Measurements from ENCODE around the gene GRIA3. TPM values are rescaled to one million over a fixed set of nuclear protein-coding genes. Genes with fewer than 3 reads are reported as not detected.

Gene GRIA3
- total RNA-seq, 2 experiments from 2014 or later: not detected

DNA sequence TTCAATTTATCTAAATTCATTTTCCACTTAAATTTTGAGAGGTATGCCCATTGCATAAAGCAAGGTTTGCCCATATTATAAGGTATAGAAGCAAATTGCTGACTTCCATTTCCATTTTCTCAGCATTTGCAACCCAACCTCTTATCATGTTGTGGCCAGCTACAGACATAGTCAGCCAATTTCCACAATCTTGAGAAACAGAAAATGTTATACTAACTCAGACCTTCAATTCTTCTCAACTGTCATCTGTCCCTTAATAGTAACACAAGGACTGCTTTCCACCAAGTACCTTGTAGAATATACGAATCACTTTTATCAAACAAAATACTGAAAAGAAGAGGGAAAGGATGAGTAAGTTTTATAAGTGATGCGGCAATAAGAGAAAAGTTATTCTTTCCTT is 11.2 kb upstream of the GRIA3 start:
- DNase-seq (ENCODE audit: low spot score): no peak
- no peak overlapping the region for H3K27ac ChIP-seq (ENCODE audit: low read depth, low read length, poor library complexity, severe bottlenecking)
- no peaks in the 10 kb centered on the region for H3K36me3 ChIP-seq (ENCODE audit: insufficient read depth, low read length)
- intact Hi-C loops (cut with micrococcal nuclease; ENCODE audit: unreplicated experiment): no loop called here
- no peaks in the 10 kb centered on the region for H3K9me3 ChIP-seq (ENCODE audit: low read length)
- H3K4me2 ChIP-seq (ENCODE audit: low read length): no peak overlapping the region
- no peaks in the 10 kb centered on the region for H4K20me1 ChIP-seq (ENCODE audit: insufficient read depth, low read length)
- H3K79me2 ChIP-seq (ENCODE audit: insufficient read depth, low read depth, low read length): no peaks in the 10 kb centered on the region
- H3K4me1 ChIP-seq (ENCODE audit: insufficient read depth, low read length, poor library complexity, severe bottlenecking): no peaks in the 10 kb centered on the region
- no peaks in the 10 kb centered on the region for H3K9me2 ChIP-seq (ENCODE audit: insufficient read depth, low read length)
- POLR2A ChIA-PET: no interaction called here
- TF ChIP-seq, protein P1, sequence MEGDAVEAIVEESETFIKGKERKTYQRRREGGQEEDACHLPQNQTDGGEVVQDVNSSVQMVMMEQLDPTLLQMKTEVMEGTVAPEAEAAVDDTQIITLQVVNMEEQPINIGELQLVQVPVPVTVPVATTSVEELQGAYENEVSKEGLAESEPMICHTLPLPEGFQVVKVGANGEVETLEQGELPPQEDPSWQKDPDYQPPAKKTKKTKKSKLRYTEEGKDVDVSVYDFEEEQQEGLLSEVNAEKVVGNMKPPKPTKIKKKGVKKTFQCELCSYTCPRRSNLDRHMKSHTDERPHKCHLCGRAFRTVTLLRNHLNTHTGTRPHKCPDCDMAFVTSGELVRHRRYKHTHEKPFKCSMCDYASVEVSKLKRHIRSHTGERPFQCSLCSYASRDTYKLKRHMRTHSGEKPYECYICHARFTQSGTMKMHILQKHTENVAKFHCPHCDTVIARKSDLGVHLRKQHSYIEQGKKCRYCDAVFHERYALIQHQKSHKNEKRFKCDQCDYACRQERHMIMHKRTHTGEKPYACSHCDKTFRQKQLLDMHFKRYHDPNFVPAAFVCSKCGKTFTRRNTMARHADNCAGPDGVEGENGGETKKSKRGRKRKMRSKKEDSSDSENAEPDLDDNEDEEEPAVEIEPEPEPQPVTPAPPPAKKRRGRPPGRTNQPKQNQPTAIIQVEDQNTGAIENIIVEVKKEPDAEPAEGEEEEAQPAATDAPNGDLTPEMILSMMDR (conservative IDR thresholded peaks at IDR 0.05; ENCODE audit: low read length): no peak
- TF ChIP-seq EZH2phosphoT487 (IDR thresholded peaks at IDR 0.05; ENCODE audit: borderline replicate concordance, low read depth, low read length): no peak
- no peak overlapping the region for H2AFZ ChIP-seq (ENCODE audit: low read length)
- H3K4me3 ChIP-seq (ENCODE audit: low read depth, low read length, poor library complexity, severe bottlenecking): no peak overlapping the region
- no TSS peak for BruUV-seq (replicated peaks)
- CTCF ChIA-PET (ENCODE audit: unreplicated experiment): no interaction called here

DNA sequence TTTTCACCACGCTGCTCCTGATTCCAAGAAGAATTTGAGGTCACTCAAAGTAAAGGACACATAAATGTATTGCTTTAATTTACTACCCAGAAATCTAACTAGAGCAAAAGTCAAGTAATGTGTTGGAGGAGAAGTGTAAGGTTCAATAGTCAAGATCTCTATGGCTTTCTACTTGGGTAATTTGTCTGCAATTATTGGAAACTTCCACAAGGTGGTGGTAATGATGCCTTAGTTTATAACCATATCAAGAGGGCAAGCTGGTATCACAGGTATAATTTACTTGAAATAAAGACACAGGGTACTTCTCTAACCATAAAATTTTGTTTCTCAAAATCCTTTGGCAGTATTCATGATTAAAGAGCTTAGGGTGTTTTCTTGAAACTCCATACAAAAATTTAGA is 10.2 kb upstream of the GRIA3 start:
- no peak overlapping the region for H2AFZ ChIP-seq (ENCODE audit: low read length)
- intact Hi-C loops (cut with micrococcal nuclease; ENCODE audit: unreplicated experiment): no loop called here
- H4K20me1 ChIP-seq (ENCODE audit: insufficient read depth, low read length): no peaks in the 10 kb centered on the region
- H3K36me3 ChIP-seq (ENCODE audit: insufficient read depth, low read length): no peaks in the 10 kb centered on the region
- peak; percentile 10 for DNase-seq (ENCODE audit: low spot score)
- H3K27ac ChIP-seq (ENCODE audit: low read depth, low read length, poor library complexity, severe bottlenecking): no peak overlapping the region
- no TSS peak for BruUV-seq (replicated peaks)
- no peaks in the 10 kb centered on the region for H3K79me2 ChIP-seq (ENCODE audit: insufficient read depth, low read depth, low read length)
- H3K9me2 ChIP-seq (ENCODE audit: insufficient read depth, low read length): no peaks in the 10 kb centered on the region
- TF ChIP-seq EZH2phosphoT487 (IDR thresholded peaks at IDR 0.05; ENCODE audit: borderline replicate concordance, low read depth, low read length): no peak
- TF ChIP-seq, protein P1 (conservative IDR thresholded peaks at IDR 0.05; ENCODE audit: low read length): peak; percentile 59
- POLR2A ChIA-PET: no interaction called here
- no peaks in the 10 kb centered on the region for H3K4me1 ChIP-seq (ENCODE audit: insufficient read depth, low read length, poor library complexity, severe bottlenecking)
- CTCF ChIA-PET (ENCODE audit: unreplicated experiment): no interaction called here
- H3K4me2 ChIP-seq (ENCODE audit: low read length): no peak overlapping the region
- H3K9me3 ChIP-seq (ENCODE audit: low read length): no peaks in the 10 kb centered on the region
- no peak overlapping the region for H3K4me3 ChIP-seq (ENCODE audit: low read depth, low read length, poor library complexity, severe bottlenecking)

DNA sequence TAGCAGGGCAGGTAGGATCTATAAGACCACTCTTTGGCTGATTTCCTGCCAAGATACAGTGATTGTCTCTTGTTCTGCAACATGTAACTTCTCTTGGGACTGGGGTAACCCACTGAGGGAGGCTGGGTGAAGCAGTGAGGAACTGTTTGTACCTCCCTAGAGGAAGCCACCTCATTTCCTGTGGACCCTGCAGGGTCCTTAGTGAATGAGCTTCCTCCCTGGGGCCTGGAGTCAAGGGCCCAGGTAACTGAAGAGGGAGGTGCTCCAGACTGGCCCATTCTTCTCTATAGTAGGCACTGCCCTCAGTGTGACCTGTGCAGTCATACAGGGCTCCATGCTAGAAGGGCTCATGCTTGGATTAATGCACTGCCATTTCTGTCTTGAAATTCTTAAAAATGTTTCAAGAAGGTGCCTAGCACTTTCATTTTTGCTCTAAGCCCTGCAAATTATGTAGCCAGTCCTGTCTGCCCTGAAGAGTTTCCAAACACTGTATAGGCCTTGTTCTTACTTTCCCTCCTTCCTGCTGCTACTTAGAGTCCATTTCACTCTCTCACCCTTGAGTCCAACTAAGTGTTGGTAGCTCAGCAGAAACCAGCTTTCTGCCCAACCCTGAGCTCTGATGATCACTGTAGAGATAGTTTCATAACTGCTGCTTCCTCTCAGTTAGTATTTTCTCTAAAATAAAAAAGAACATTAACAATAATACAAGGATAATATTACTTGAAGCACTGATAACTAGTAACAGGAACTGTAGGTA is 8.5 kb upstream of the GRIA3 start:
- no peaks in the 10 kb centered on the region for H3K79me2 ChIP-seq (ENCODE audit: insufficient read depth, low read depth, low read length)

More for the DNA sequence above, 8.5 kb upstream of the GRIA3 start:
- Histone ChIP-seq H3K9me3 (ENCODE audit: low read length) (no peaks in the 10 kb centered on the region), H3K4me3 (ENCODE audit: low read depth, low read length, poor library complexity, severe bottlenecking) (no peak overlapping the region), H2AFZ (ENCODE audit: low read length) (no peak overlapping the region), H3K36me3 (ENCODE audit: insufficient read depth, low read length) (no peaks in the 10 kb centered on the region), H3K4me2 (ENCODE audit: low read length) (no peak overlapping the region), H3K27ac (ENCODE audit: low read depth, low read length, poor library complexity, severe bottlenecking) (no peak overlapping the region), H4K20me1 (ENCODE audit: insufficient read depth, low read length) (no peaks in the 10 kb centered on the region), H3K4me1 (ENCODE audit: insufficient read depth, low read length, poor library complexity, severe bottlenecking) (no peaks in the 10 kb centered on the region), H3K9me2 (ENCODE audit: insufficient read depth, low read length) (no peaks in the 10 kb centered on the region)
- POLR2A ChIA-PET: interaction anchor here (0.7 kb wide), 1 partner anchor 192 kb away, joined by 3 read pairs; no protein-coding TSS in a partner anchor
- CTCF ChIA-PET (ENCODE audit: unreplicated experiment): no interaction called here
- no peak for DNase-seq (ENCODE audit: low spot score)
- intact Hi-C loops (cut with micrococcal nuclease; ENCODE audit: unreplicated experiment): no loop called here
- TF ChIP-seq, protein P1 (conservative IDR thresholded peaks at IDR 0.05; ENCODE audit: low read length): no peak
- TF ChIP-seq EZH2phosphoT487 (IDR thresholded peaks at IDR 0.05; ENCODE audit: borderline replicate concordance, low read depth, low read length): no peak
- no TSS peak for BruUV-seq (replicated peaks)

Measured in OCI-LY7 (cell line).